Measurements from ENCODE around the gene PTTG1IP. TPM values are rescaled to one million over a fixed set of nuclear protein-coding genes. Genes with fewer than 3 reads are reported as not detected.
A peak's percentile ranks its signal among the peaks of the same experiment; 100 is the strongest.

The PTTG1IP gene
- total and polyA plus RNA-seq, 2 of the 13 experiments (the other 11 are each of a cell fraction or from before 2014, with no cell fraction given): 161 to 700 TPM

- TF ChIP-seq KDM1A (CRISPR knock-in tag; IDR thresholded peaks at IDR 0.05): no peak
Observed at GRCh38 chr21:44911068-44911383, 37.5 kb upstream of the PTTG1IP start (continued).

GRCh38 chr21:44910229-44911067 lies 37.0 kb upstream of the PTTG1IP start:
- Histone ChIP-seq H2AFZ (ENCODE audit: low read length) (no peak overlapping the region), H3K4me3 (replicated peaks in 1 of 3; ENCODE audit: insufficient read depth in 1 of 3, low read depth in 2 of 3, low read length in 3 of 3) (peak overlapping the region in 1 of 3 experiments; percentile 40; a peak in 1 of 6 replicates), H3K9ac (ENCODE audit: insufficient read depth, low read depth, low read length) (peak overlapping the region; percentile 86; the same call in 1 of the 2 replicates), H3K27me3 (ENCODE audit: control insufficient read depth in 1 of 2, insufficient read depth in 2 of 2, low read length in 2 of 2) (no peaks in the 10 kb centered on the region), H3K79me2 (ENCODE audit: insufficient read depth, low read length) (no peaks in the 10 kb centered on the region), H3K9me3 (ENCODE audit: low read length) (no peaks in the 10 kb centered on the region), H3K4me2 (ENCODE audit: low read depth, low read length) (peak overlapping the region; percentile 100), H3K36me3 (replicated peaks in 1 of 2; ENCODE audit: control insufficient read depth in 1 of 2, insufficient read depth in 2 of 2, low read length in 2 of 2) (no peaks in the 10 kb centered on the region), H3K27ac (ENCODE audit: extremely low read length, insufficient read depth, low read length) (peak overlapping the region; percentile 15), H4K20me1 (ENCODE audit: insufficient read depth, low read length) (no peaks in the 10 kb centered on the region), H3K4me1 (ENCODE audit: insufficient read depth, low read length) (peaks cover 94% of the 10 kb centered on the region)
- no peak for FAIRE-seq
- peak; percentile 2; the same call in 1 of the 3 replicates for ATAC-seq
- intact Hi-C loops (cut with micrococcal nuclease; ENCODE audit: unreplicated experiment) (loop anchor here (5.0 to 10.0 kb wide), 2 partner anchors 66 to 108 kb away; partner anchors contain the start of gene UBE2G2), in situ Hi-C loops (cut with HindIII; ENCODE audit: extremely low pct_ligation_motif_present, low pct_unique_long_range_greater_than_20kb) (loop anchor here (5.0 kb wide), 2 partner anchors 63 to 108 kb away; partner anchors contain the start of gene UBE2G2)
- 46% methylated on average over 10 of the region's 27 CpGs for WGBS (ENCODE audit: low lambda C conversion rate)
- ChIA-PET CTCF (ENCODE audit: low intra/inter-chr PET ratio, low total read pairs) (interaction anchor here (1.2 kb wide), 1 partner anchor 17 kb away, joined by 3 read pairs; no protein-coding TSS in a partner anchor), POLR2A (interaction anchor here (0.6 to 5.8 kb wide), 7 partner anchors 16 to 109 kb away, joined by 3 to 50 read pairs (median 5); partner anchors contain the start of genes PTTG1IP and UBE2G2)
- BruUV-seq (replicated peaks): no TSS peak
- peak; percentile 65 for DNase-seq (ENCODE audit: low spot score)
- TF ChIP-seq ZFP41 (CRISPR knock-in tag; IDR thresholded peaks at IDR 0.05; ENCODE audit: borderline replicate concordance): no peak
- peak; percentile 78; the same call in 1 of the 2 replicates for TF ChIP-seq NCOR1 (IDR thresholded peaks at IDR 0.05; ENCODE audit: borderline replicate concordance, low read length)
- TF ChIP-seq HNF1B (CRISPR knock-in tag; IDR thresholded peaks at IDR 0.05): no peak
- TF ChIP-seq TFAP4 (IDR thresholded peaks at IDR 0.05; ENCODE audit: borderline replicate concordance, low read depth): peak; percentile 53; the same call in 1 of the 2 replicates
- TF ChIP-seq BCL3 (CRISPR knock-in tag; IDR thresholded peaks at IDR 0.05): peak; percentile 85; the same call in 1 of the 2 replicates
- peak; percentile 69; the same call in 1 of the 2 replicates for TF ChIP-seq ZNF609 (CRISPR knock-in tag; IDR thresholded peaks at IDR 0.05; ENCODE audit: borderline replicate concordance)
- peak; percentile 34 for TF ChIP-seq ASH2L (IDR thresholded peaks at IDR 0.05; ENCODE audit: insufficient read length, low read depth, low read length)
- TF ChIP-seq ZFX (CRISPR knock-in tag; IDR thresholded peaks at IDR 0.05; ENCODE audit: low read depth): peak; percentile 55
- TF ChIP-seq RXRB (CRISPR knock-in tag; IDR thresholded peaks at IDR 0.05; ENCODE audit: borderline replicate concordance): peak; percentile 57
- 0 out of 2 replicates have a peak, but pooled peaks have one; percentile 12 for TF ChIP-seq STAG1 (CRISPR knock-in tag; IDR thresholded peaks at IDR 0.05)

All from HepG2 (cell line).